Measurements from ENCODE around the gene KCNAB1. TPM values are rescaled to one million over a fixed set of nuclear protein-coding genes. Genes with fewer than 3 reads are reported as not detected.

The KCNAB1 gene
- total and polyA plus RNA-seq, 2 donors (not counting 3 experiments of a cell fraction or from before 2014, with no cell fraction given) = 0.21 TPM; not detected in 1

- H3K36me3 ChIP-seq (ENCODE audit: control insufficient read depth in 2 of 2, extremely low read depth in 1 of 2, insufficient read depth in 2 of 2, low read length in 2 of 2) = no peaks in the 10 kb centered on the region
- CTCF ChIA-PET = no interaction called here
- BruUV-seq (replicated peaks) = no TSS peak
Measured at GRCh38 chr3:156576051-156576450, 455.7 kb downstream of the KCNAB1 start.

More at GRCh38 chr3:156576051-156576450, 455.7 kb downstream of the KCNAB1 start:
- Histone ChIP-seq H3K4me3 (replicated peaks in 1 of 3; ENCODE audit: insufficient read depth in 1 of 3, low read depth in 1 of 3, low read length in 3 of 3) (no peak overlapping the region), H3K4me1 (ENCODE audit: control insufficient read depth, extremely low read depth, insufficient read depth, low read length) (no peaks in the 10 kb centered on the region), H2AFZ (ENCODE audit: low read depth, low read length) (no peak overlapping the region), H3K9me1 (replicated peaks; ENCODE audit: control insufficient read depth, extremely low read depth, insufficient read depth, low read length) (no peaks in the 10 kb centered on the region), H3K27me3 (ENCODE audit: control insufficient read depth in 2 of 2, insufficient read depth in 2 of 2, low read length in 2 of 2) (peaks cover 13 to 19% of the 10 kb centered on the region in 2 experiments), H3K27ac (ENCODE audit: insufficient read depth, low read depth, low read length) (no peak overlapping the region), H4K20me1 (replicated peaks; ENCODE audit: control insufficient read depth, extremely low read depth, insufficient read depth, low read length) (no peaks in the 10 kb centered on the region), H3K9me3 (replicated peaks; ENCODE audit: control insufficient read depth, insufficient read depth, low read length) (no peaks in the 10 kb centered on the region), H3K9ac (replicated peaks; ENCODE audit: extremely low read depth, insufficient read depth, low read length) (no peak overlapping the region), H3K4me2 (ENCODE audit: insufficient read depth, low read length) (no peak overlapping the region), H3K79me2 (ENCODE audit: control insufficient read depth, insufficient read depth, low read length) (no peaks in the 10 kb centered on the region)
- DNase-seq (ENCODE audit: low read depth, low spot score) (no peak), FAIRE-seq (no peak)
- intact Hi-C loops (cut with micrococcal nuclease) (no loop called here), dilution Hi-C loops (cut with MboI; ENCODE audit: extremely low pct_ligation_motif_present, low sequenced_read_pairs) (no loop called here)
- POLR2A ChIA-PET = no interaction called here
- TF ChIP-seq JUN (IDR thresholded peaks at IDR 0.05; ENCODE audit: borderline replicate concordance, insufficient read depth, insufficient read length, low read depth) = no peak
- TF ChIP-seq FOS (IDR thresholded peaks at IDR 0.05; ENCODE audit: borderline replicate concordance, insufficient read depth, low read length) = no peak
- no peak for TF ChIP-seq POLR2A (IDR thresholded peaks at IDR 0.05; ENCODE audit: low read depth, low read length)
- no peak for TF ChIP-seq MAX (IDR thresholded peaks at IDR 0.05; ENCODE audit: insufficient read depth, insufficient read length)
- no peak for TF ChIP-seq MYC (IDR thresholded peaks at IDR 0.05; ENCODE audit: low read depth, low read length)
- TF ChIP-seq CTCF (IDR thresholded peaks at IDR 0.05; ENCODE audit: extremely low read depth in 1 of 2, insufficient read depth in 1 of 2, low read depth in 1 of 2, low read length in 2 of 2) = no peak
- no peak for TF ChIP-seq GATA2 (IDR thresholded peaks at IDR 0.05; ENCODE audit: insufficient read depth, insufficient read length, low read depth, low read length)
- no peak for TF ChIP-seq EZH2 (IDR thresholded peaks at IDR 0.05; ENCODE audit: borderline replicate concordance, low read depth, low read length, severe bottlenecking)
- TF ChIP-seq POLR2AphosphoS5 (IDR thresholded peaks at IDR 0.05; ENCODE audit: insufficient read depth, low read depth, low read length) = no peak

All from endothelial cell of umbilical vein (primary cell).